Endothelial cell of umbilical vein (primary cell): ENCODE measurements around the gene WDR18. TPM values are rescaled to one million over a fixed set of nuclear protein-coding genes. Genes with fewer than 3 reads are reported as not detected.

Source experiments
- BruUV-seq: library from RNA; stranded (reverse); fragments of 400-500 nt; replicated peaks from 2 replicates; lab custom pipeline; 2021; lab: Mats Ljungman, UMichigan
- CTCF ChIA-PET: fragments of 300-600, 350-600 bp; sonication (Branson Sonifier 250); formaldehyde crosslinking; loops from one replicate; lab custom pipeline; 2021; ENCODE audit warnings: antibody characterized with exemption, inconsistent platforms; lab: Charles Lee
- POLR2A ChIA-PET: fragments of 300-600, 350-600 bp; sonication (Branson Sonifier 250); formaldehyde crosslinking; loops from one replicate; lab custom pipeline; 2021; ENCODE audit warnings: antibody characterized with exemption, inconsistent platforms; lab: Charles Lee
- DNase-seq: peaks from one replicate; pipeline ENCODE4 v3.0.0-alpha.2; 2011; ENCODE audit warnings: low read depth, low spot score
- FAIRE-seq: peaks from 2 replicates; lab custom pipeline; 2011; peaks lifted over from hg19 to GRCh38; lab: Jason Lieb, UNC
- H2AFZ ChIP-seq: 2 replicates; pipeline ENCODE4 v1.6.0; 2012; ENCODE audit warnings: low read depth, low read length, control low read depth, inconsistent platforms
- H3K27ac ChIP-seq: 2 replicates; pipeline ENCODE4 v1.5.1; 2011; ENCODE audit warnings: low read depth, mild to moderate bottlenecking, control low read depth, low read length, moderate library complexity; ENCODE audit not compliant: insufficient read depth
- H3K27me3 ChIP-seq, 2 experiments: 2 replicates each; pipeline versions ENCODE4 v1.6.0 to v1.6.1; 2011; ENCODE audit warnings: low read length in 2 of 2, mixed read lengths in 1 of 2; ENCODE audit not compliant: control insufficient read depth in 2 of 2, insufficient read depth in 2 of 2
- H3K36me3 ChIP-seq, 2 experiments: 2 replicates in 1 of 2; 3 replicates in 1 of 2; pipeline ENCODE4 v1.5.1; 2011; ENCODE audit warnings: low read length in 2 of 2, mild to moderate bottlenecking in 1 of 2, moderate library complexity in 1 of 2; ENCODE audit not compliant: control insufficient read depth in 2 of 2, insufficient read depth in 2 of 2; ENCODE audit errors: extremely low read depth in 1 of 2
- H3K4me1 ChIP-seq: 3 replicates; pipeline ENCODE4 v1.5.1; 2011; ENCODE audit warnings: mild to moderate bottlenecking, low read length; ENCODE audit not compliant: control insufficient read depth, insufficient read depth; ENCODE audit errors: extremely low read depth
- H3K4me2 ChIP-seq: 2 replicates; pipeline ENCODE4 v1.6.1; 2011; ENCODE audit warnings: low read length, control low read depth, mixed read lengths; ENCODE audit not compliant: insufficient read depth
- H3K4me3 ChIP-seq, 3 experiments: fragments of 200-600 bp in 1 of 3; sonication (generic), shearing (Covaris generic) in 1 of 3; replicated peaks in 1 of 3; 2 replicates each; pipeline ENCODE4 v1.5.1; 2011 to 2016; ENCODE audit warnings: control low read depth in 3 of 3, low read length in 3 of 3, mild to moderate bottlenecking in 2 of 3, inconsistent platforms in 1 of 3, low read depth in 1 of 3, moderate library complexity in 1 of 3; ENCODE audit not compliant: insufficient read depth in 1 of 3
- H3K79me2 ChIP-seq: 2 replicates; pipeline ENCODE4 v1.6.0; 2012; ENCODE audit warnings: low read length, inconsistent platforms; ENCODE audit not compliant: control insufficient read depth, insufficient read depth
- H3K9ac ChIP-seq: replicated peaks from 2 replicates; pipeline ENCODE3; 2011; ENCODE audit warnings: low read length, control low read depth; ENCODE audit not compliant: insufficient read depth; ENCODE audit errors: extremely low read depth
- H3K9me1 ChIP-seq: replicated peaks from 3 replicates; pipeline ENCODE4 v1.6.0; 2011; ENCODE audit warnings: mild to moderate bottlenecking, low read length; ENCODE audit not compliant: control insufficient read depth, insufficient read depth; ENCODE audit errors: extremely low read depth
- H3K9me3 ChIP-seq: replicated peaks from 2 replicates; pipeline ENCODE4 v1.5.1; 2012; ENCODE audit warnings: low read length, inconsistent platforms; ENCODE audit not compliant: control insufficient read depth, insufficient read depth
- H4K20me1 ChIP-seq: replicated peaks from 2 replicates; pipeline ENCODE3; 2011; ENCODE audit warnings: mild to moderate bottlenecking, low read length; ENCODE audit not compliant: control insufficient read depth, insufficient read depth; ENCODE audit errors: extremely low read depth
- EZH2 ChIP-seq: IDR thresholded peaks from 2 replicates; pipeline ENCODE4 v1.6.1; 2012; ENCODE audit warnings: borderline replicate concordance, low read depth, mild to moderate bottlenecking, moderate library complexity, low read length, inconsistent platforms; ENCODE audit not compliant: severe bottlenecking
- FOS ChIP-seq: IDR thresholded peaks from 2 replicates; pipeline ENCODE4 v1.6.1; 2011; ENCODE audit warnings: mild to moderate bottlenecking, low read length, moderate library complexity, borderline replicate concordance; ENCODE audit not compliant: insufficient read depth
- GATA2 ChIP-seq: IDR thresholded peaks from 2 replicates; pipeline ENCODE4 v1.7.0; 2011; ENCODE audit warnings: low read depth, mild to moderate bottlenecking, moderate library complexity, mixed read lengths, low read length; ENCODE audit not compliant: insufficient read length, insufficient read depth
- JUN ChIP-seq: IDR thresholded peaks from 2 replicates; pipeline ENCODE4 v1.6.1; 2011; ENCODE audit warnings: borderline replicate concordance, low read depth; ENCODE audit not compliant: insufficient read length, insufficient read depth
- MYC ChIP-seq: IDR thresholded peaks from one replicate; pipeline ENCODE4 v1.6.1; 2011; ENCODE audit warnings: mild to moderate bottlenecking, low read depth, low read length
- POLR2A ChIP-seq: IDR thresholded peaks from 2 replicates; pipeline ENCODE4 v1.6.1; 2012; ENCODE audit warnings: low read depth, mild to moderate bottlenecking, control low read depth, low read length
- POLR2AphosphoS5 ChIP-seq: IDR thresholded peaks from 2 replicates; pipeline ENCODE4 v1.6.1; 2012; ENCODE audit warnings: low read depth, mild to moderate bottlenecking, control low read depth, low read length, moderate library complexity; ENCODE audit not compliant: insufficient read depth
- dilution Hi-C: fragments of 300-500 bp; cut with MboI; formaldehyde crosslinking; loops from one replicate; pipeline ENCODE4 v1.15.0; 2019; ENCODE audit warnings: low sequenced_read_pairs; ENCODE audit not compliant: extremely low pct_ligation_motif_present
- intact Hi-C: fragments of 100-400 bp; cut with micrococcal nuclease; formaldehyde crosslinking; loops from one replicate; pipeline ENCODE4 v1.10.0; 2022
- polyA plus RNA-seq, 4 experiments: library from polyadenylated mRNA; depleted of rRNA in 3 of 4; stranded (reverse) in 3 of 4; unstranded in 1 of 4; fragments of >200 nt; gene quantifications; 2 replicates each; pipeline versions ENCODE4 v1.2.1 to v1.2.3, GENCODE V29; 2011 to 2012; ENCODE audit warnings: missing spikeins in 1 of 4
- total RNA-seq: library from RNA; stranded (reverse); gene quantifications from 2 replicates; pipeline ENCODE4 v1.2.3, GENCODE V29; 2021
- TF ChIP-seq, protein P1 (sequence below): IDR thresholded peaks from 2 replicates; pipeline ENCODE4 v1.6.1; 2011; ENCODE audit not compliant: insufficient read depth, insufficient read length
- TF ChIP-seq, protein P2 (sequence below), 2 donors: IDR thresholded peaks; 1 replicate in 1 of 2; 2 replicates in 1 of 2; pipeline ENCODE4 v1.5.1; 2011; ENCODE audit warnings: low read length in 2 of 2, mild to moderate bottlenecking in 2 of 2, moderate library complexity in 2 of 2, control low read depth in 1 of 2, inconsistent platforms in 1 of 2, low read depth in 1 of 2; ENCODE audit not compliant: insufficient read depth in 1 of 2; ENCODE audit errors: extremely low read depth in 1 of 2

The WDR18 gene
- total and polyA plus RNA-seq, 2 donors (not counting 3 experiments of a cell fraction or from before 2014, with no cell fraction given): 54.8 to 102 TPM

DNA sequence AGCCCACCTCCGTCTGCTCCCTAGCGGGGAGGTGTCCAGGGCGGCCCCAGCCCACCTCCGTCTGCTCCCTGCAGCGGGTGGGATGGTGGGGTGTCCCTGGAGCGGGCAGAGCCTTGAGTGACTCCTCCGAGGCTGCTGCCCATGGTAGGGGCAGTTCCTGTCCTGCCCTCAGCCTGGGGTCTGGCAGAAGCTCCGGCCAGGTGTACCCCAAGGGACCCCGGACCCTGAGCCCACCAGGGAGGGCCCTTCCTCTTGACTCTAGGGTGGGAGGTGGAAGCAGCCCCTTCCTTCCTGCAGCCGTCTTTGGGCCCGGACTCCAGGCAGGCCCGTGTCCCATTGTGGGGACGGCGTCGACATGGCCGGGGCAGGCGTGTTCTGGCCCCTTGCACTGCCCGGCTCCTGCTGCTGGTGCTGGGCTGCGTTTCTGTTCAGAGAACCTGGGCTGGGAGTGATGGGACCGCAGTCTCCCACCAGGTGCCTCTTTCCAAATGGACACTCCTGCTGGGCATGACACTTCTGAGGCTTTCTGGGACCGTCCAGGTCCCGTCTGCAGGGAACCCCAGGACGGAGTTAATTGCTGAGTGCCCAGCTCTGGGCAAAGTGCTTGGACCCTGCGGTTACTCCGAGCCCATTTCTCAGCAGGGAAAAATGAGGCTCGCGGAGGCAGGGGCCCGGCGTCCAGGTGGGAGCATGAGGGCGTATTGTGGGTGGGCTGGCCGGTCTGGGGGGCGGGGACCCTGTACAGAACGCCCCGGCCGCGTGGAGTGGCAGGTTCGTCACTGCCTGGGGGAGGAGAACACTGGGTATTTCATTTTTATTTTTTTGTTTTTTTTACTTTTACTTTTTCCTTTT, 38.5 kb upstream of the WDR18 start:
- no peaks in the 10 kb centered on the region for H3K79me2 ChIP-seq
- no peaks in the 10 kb centered on the region for H3K36me3 ChIP-seq
- BruUV-seq: no TSS peak
- no peaks in the 10 kb centered on the region for H3K9me3 ChIP-seq
- no peak overlapping the region for H3K27ac ChIP-seq
- ChIA-PET CTCF (no interaction called here), POLR2A (no interaction called here)
- intact Hi-C loops: no loop called here
- H3K4me2 ChIP-seq: no peak overlapping the region
- TF ChIP-seq EZH2 (no peak), POLR2AphosphoS5 (no peak), FOS (no peak), GATA2 (no peak), POLR2A (no peak)
- no peak overlapping the region for H2AFZ ChIP-seq
- no peaks in the 10 kb centered on the region for H3K27me3 ChIP-seq
- no peaks in the 10 kb centered on the region for H4K20me1 ChIP-seq
- no peaks in the 10 kb centered on the region for H3K9me1 ChIP-seq
- DNase-seq (no peak), FAIRE-seq (no peak)
- dilution Hi-C loops: no loop called here
- H3K9ac ChIP-seq: no peak overlapping the region
- no peak overlapping the region for H3K4me3 ChIP-seq
- H3K4me1 ChIP-seq: peaks cover 14% of the 10 kb centered on the region

DNA sequence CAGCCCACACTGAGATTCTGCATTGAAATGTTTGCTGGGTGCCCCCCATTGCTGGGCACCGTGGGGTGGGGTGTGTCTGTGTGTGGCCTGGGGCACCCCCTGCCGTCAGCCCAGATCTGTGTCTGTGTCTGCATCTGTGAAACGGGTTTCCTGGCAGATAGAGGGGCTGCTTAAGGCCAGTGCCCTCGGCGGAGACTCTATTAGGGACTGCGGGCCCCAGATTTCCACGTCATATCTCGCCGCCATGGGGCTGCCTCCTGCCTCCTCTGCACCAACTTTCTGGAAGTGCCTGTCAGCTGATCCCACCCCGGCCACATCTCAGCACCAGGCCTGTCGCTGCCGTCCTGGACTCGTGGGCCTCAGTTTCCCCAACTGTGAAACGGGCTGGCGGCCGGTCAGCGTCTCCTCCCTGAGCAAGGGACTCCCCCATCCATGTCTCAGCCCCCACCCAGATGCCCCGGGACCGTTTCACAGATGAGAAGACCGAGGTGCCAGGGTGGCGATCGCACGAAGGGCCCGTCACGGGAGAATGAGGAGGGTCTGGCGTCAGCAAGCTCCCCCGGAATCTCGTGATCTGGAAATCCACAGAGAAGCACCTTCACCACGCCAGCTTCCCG, 36.9 kb upstream of the WDR18 start:
- no peak for FAIRE-seq
- Histone ChIP-seq H3K4me1 (peaks cover 4% of the 10 kb centered on the region), H3K27me3 (no peaks in the 10 kb centered on the region), H3K9me3 (no peaks in the 10 kb centered on the region), H3K4me3 (no peak overlapping the region), H3K27ac (no peak overlapping the region), H3K79me2 (no peaks in the 10 kb centered on the region), H3K9me1 (no peaks in the 10 kb centered on the region), H2AFZ (no peak overlapping the region), H3K9ac (no peak overlapping the region), H3K4me2 (no peak overlapping the region), H4K20me1 (no peaks in the 10 kb centered on the region), H3K36me3 (no peaks in the 10 kb centered on the region)
- POLR2A ChIA-PET: no interaction called here
- TF ChIP-seq, protein P1, sequence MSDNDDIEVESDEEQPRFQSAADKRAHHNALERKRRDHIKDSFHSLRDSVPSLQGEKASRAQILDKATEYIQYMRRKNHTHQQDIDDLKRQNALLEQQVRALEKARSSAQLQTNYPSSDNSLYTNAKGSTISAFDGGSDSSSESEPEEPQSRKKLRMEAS: no peak
- TF ChIP-seq GATA2 (no peak), POLR2AphosphoS5 (no peak), MYC (no peak), FOS (no peak), POLR2A (no peak), EZH2 (no peak), JUN (no peak)
- TF ChIP-seq, protein P2, sequence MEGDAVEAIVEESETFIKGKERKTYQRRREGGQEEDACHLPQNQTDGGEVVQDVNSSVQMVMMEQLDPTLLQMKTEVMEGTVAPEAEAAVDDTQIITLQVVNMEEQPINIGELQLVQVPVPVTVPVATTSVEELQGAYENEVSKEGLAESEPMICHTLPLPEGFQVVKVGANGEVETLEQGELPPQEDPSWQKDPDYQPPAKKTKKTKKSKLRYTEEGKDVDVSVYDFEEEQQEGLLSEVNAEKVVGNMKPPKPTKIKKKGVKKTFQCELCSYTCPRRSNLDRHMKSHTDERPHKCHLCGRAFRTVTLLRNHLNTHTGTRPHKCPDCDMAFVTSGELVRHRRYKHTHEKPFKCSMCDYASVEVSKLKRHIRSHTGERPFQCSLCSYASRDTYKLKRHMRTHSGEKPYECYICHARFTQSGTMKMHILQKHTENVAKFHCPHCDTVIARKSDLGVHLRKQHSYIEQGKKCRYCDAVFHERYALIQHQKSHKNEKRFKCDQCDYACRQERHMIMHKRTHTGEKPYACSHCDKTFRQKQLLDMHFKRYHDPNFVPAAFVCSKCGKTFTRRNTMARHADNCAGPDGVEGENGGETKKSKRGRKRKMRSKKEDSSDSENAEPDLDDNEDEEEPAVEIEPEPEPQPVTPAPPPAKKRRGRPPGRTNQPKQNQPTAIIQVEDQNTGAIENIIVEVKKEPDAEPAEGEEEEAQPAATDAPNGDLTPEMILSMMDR (IDR thresholded peaks at IDR 0.05; ENCODE audit: extremely low read depth in 1 of 2, insufficient read depth in 1 of 2, low read depth in 1 of 2, low read length in 2 of 2): no peak
- DNase-seq: no peak
- dilution Hi-C loops: no loop called here
- CTCF ChIA-PET: no interaction called here
- intact Hi-C loops: no loop called here
- BruUV-seq: no TSS peak
